Activated CD4-positive, alpha-beta T cell treated with anti-CD3 and anti-CD28 coated beads, Interleukin-2, amount 50 U/mL, for 24 hours (primary cell): Measurements from ENCODE around the gene CHKB.
"Not testable (repeated sequence)": the region's sequence is repeated elsewhere in the genome, so short reads cannot be mapped to it uniquely, and the experiment has no call there.

Experiments
- DNase-seq, 2 donors: peaks; one replicate each; pipeline ENCODE4 v3.0.0-alpha.2; 2020; ENCODE audit warnings: low read depth in 1 of 2, low spot score in 1 of 2

The CHKB gene

DNA sequence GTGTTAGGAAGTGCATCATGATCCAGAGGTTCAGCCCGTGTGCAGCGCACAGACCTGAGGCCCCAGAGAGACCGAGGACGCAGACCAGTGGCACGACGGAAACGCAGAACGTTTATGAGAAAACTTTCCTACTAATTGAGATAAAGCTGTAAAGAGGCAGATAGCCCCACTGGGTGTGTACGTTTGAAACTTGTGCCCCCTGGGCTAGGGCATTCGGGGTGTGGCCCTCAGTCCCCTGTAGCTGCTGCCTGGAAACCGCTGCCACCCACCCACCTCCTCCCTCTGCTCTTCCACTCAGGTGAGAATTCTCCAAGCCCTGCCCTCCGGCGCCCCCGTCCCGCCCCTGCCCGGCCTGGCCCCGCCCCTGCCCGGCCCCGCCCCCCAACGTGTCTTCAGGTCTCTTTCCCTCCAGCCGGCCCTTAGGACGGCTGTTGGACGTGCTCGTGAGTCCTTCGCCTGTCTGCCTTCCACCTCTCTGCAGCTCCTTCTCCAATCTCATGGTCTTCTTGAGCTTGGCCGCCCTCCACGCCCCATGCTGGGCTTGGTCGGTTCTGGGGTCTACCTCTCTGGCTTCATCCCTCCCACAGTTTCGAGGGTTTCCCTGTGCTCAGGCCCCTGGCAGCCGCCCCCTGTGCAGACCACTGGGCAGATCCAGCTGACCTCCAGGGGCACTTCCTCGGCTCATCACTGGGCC is 30.0 kb upstream of the CHKB start:
- no peak for DNase-seq

GRCh38 chr22:50612168-50612527 is 29.5 kb upstream of the CHKB start:
- no peak for DNase-seq

- DNase-seq = no peak
Observed at GRCh38 chr22:50611341-50612060, 28.9 kb upstream of the CHKB start.

DNA sequence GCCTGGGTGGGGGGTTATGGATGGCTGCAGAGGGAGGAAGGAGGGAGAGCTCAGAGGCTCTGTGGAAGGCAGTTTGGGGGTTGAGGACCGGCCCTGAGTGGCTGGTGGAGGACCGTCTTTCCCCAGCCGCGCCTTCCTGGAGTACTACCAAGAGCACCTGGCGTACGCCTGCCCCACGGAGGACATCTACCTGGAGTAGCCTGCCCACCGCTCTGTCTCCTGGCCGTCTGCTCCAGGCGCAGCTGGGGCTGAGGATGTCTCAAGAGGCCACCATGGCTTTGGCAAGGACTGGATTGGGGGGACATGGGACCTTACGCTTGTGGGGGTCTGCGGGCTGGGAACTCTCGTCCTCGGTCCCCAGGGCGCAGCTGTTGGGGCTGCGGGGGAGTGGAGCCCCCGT is 27.9 kb upstream of the CHKB start:
- no peak for DNase-seq

DNA sequence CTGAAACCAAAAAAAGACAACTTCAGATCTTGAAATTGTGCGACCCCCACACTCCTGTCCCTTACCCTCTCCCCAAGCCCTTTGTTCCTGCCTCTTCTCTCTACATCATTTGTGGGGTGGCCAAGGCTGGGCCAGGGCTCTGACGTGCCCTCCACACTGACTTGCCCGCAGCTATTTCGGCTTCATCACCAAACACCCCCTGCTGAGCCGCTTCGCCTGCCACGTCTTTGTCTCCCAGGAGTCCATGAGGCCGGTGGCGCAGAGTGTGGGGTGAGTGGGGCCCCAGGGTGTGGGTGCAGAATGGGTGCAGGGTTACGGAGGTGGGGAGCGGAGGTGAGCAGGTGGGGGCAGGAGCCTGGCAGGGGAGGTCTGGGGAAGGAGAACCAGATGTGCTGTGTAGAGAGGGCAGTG is 27.4 kb upstream of the CHKB start:
- DNase-seq = no peak

DNA sequence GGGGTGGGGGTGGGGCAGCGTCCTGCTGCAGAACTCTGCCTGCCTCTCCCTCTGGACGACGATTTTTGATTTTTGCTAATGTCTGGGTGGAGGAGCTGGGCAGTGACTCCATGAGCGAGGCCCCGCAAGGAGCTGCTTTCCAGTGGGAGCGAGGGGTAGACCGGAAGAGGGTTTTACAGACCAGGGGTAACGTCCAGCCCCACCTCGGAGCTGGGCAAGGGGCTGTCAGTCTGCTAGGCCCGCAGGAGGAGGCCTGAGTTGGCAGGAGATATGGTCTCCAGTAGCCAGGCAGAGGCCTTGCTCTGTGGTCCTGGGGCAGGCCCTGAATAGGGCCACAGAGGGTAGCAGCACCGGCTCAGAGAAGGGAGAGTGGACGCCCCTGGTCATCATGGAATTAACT is 26.9 kb upstream of the CHKB start:
- no peak for DNase-seq

GRCh38 chr22:50608996-50609395 is 26.3 kb upstream of the CHKB start:
- no peak for DNase-seq

DNA sequence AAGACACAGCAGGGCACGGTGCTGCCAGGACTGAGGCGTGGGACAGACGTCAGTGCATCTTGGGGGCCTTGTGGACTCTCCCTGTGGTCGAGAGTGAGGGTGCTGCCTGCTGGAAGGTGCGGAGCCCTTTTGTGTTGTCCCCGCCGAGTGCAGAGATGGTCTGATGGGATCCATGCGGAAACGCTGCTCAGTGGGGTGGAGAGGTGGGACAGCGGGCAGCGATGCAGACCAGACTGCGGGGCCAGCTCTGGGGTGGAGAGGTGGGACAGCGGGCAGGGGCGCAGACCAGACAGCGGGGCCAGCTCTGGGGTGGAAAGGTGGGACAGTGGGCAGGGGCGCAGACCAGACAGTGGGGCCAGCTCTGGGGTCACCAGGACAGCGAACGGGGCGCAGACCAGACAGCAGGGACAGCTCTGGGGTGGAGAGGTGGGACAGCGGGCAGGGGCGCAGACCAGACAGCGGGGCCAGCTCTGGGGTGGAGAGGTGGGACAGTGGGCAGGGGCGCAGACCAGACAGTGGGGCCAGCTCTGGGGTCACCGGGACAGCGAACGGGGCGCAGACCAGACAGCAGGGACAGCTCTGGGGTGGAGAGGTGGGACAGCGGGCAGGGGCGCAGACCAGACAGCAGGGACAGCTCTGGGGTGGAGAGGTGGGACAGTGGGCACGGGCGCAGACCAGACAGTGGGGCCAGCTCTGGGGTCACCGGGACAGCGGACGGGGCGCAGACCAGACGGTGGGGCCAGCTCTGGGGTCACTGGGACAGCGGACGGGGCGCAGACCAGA is 25.6 kb upstream of the CHKB start:
- not testable (repeated sequence) for DNase-seq

GRCh38 chr22:50607659-50608020 is 25.0 kb upstream of the CHKB start:
- DNase-seq = no peak

GRCh38 chr22:50606946-50607658 is 24.5 kb upstream of the CHKB start:
- no peak for DNase-seq

DNA sequence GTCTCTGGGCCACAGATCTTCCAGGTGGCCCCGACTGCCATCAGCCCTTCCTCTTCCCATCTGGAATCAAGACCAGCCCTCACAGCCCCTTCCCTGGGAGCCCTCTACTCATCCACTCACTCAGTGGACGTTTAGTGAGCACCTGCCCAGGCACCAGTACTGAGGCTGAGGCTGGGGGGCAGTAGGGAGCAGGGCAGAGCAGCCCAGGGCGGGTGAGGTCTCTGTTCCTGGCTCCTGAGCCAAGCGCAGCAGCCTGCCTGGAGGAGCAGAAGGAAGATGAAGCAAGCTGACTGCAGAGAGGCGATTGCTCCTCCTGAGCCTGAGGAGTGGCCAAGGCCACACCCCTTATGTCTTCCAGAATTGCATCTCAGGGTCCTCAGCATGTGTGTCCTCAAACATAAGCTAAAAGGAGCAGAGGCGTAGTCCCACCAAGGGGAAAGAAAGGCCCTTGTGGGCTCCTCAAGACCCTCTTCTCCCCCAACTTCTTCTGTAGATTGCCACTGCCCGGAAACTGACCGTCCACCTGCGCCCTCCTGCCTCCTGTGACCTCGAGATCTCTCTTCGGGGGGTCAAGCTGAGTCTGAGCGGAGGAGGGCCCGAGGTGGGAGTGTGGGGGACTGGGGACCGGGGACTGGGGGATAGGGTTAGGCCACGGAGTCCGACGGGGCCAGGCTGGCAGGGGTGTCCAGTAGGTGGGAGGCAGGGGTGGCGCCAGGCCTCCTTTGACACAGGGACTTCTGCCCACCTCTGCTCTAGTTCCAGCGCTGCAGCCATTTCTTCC is 23.7 kb upstream of the CHKB start:
- no peak for DNase-seq

DNA sequence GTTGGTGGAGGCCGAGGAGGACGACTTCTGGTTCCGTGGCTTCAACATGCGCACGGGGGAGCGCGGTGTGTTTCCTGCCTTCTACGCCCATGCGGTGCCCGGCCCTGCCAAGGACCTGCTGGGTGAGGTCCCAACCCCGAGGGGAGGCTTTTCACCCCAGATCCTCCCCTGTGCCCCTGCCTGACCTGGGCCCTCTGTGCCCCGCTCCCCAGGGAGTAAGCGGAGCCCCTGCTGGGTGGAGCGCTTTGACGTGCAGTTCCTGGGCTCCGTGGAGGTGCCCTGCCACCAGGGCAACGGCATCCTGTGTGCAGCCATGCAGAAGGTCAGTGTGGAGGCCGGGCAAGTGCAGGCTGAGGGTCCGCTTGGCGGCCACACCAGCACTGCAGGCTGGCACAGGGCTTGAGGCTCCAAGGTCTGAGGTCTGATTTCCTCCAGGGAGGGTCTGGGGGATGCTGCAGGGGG is 23.0 kb upstream of the CHKB start:
- DNase-seq = no peak

GRCh38 chr22:50605002-50605612 is 22.5 kb upstream of the CHKB start:
- DNase-seq = no peak

GRCh38 chr22:50604256-50605001 is 21.8 kb upstream of the CHKB start:
- DNase-seq = no peak

- no peak for DNase-seq
Observed at GRCh38 chr22:50603511-50604255, 21.0 kb upstream of the CHKB start.

DNA sequence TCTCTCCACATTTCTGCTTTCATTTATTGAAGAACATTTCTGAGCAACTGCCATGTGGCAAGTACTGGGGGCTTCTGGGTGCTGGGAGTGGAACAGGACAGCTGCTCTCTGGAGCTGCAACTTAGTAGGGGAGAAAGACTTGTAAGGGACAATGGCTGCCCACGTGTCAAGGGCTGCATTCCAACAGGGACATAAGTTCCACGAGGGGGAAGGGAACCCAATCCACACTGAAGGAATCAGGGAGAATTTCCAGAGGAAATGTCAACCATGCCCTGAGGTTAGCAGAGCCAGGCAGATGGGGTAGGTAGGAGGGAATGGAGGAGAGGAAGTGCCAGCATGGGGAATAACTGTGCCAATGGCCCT is 19.7 kb upstream of the CHKB start:
- DNase-seq = no peak

- DNase-seq = no peak
Observed at GRCh38 chr22:50601669-50602337, 19.2 kb upstream of the CHKB start.

DNA sequence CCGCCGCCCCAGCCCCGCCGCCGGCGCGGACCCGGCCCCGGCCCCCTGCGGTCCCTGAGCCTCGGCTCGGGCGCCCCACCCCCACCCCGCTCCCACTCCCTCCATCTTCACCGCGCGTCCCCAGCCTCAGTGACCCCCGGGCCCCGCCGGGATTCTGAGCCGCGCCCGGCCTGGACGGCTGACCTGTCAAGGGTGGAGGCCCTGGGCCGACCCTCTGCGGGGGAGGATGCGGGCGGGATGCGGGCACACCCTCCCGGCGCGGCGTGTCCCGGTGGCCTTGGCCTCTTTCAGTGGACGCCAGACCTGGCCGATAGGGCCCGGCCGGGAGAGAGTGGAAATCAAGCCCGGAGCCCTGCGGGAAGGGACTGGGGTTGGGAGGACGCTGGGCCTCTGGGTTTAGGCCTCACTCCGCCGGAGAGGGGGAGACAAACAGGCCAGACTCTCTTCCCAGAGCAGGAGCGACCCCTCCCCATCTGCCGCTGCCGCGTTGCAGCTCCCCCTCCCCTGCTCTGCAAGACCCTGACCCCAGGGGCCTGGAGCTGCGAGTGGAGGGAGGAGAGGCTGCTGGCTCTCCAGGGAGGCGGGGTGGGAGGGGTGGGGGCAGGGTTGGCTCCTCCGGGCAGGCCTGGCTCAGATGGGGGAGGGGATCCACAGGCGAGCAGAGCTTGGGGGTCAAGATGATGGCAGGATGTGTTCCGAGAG is 18.5 kb upstream of the CHKB start:
- no peak for DNase-seq
